ENCODE measurements around the gene WWOX. TPM values are rescaled to one million over a fixed set of nuclear protein-coding genes. Genes with fewer than 3 reads are reported as not detected.
"Not testable (repeated sequence)": the region's sequence is repeated elsewhere in the genome, so short reads cannot be mapped to it uniquely, and the experiment has no call there.

The WWOX gene
- total and polyA plus RNA-seq, 2 experiments from 2014 or later, result 22.1 to 123 TPM

DNA sequence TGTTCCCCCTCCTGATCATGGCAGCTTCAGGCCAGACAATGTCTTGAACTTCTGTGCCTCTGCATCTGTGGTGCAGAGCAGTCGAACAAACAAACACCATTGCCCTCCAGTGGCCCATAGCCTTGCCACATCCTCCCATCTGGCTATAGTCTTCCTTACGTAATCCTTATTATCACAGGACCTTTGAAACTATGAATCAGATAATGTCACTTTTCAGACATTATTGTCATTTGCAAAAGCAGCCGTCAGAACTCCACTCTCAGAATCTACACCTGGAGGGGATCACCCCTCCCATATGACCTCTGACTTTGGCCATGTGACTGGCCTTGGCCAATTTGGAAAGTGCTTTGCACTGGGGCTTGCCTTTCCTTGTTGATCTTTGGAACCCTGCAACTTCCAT lies 1113.8 kb downstream of the WWOX start:
- H3K27me3 ChIP-seq, result no peaks in the 10 kb centered on the region
- no peak for DNase-seq (ENCODE audit: low read depth in 1 of 2, low spot score in 1 of 2)
- H3K4me3 ChIP-seq, result no peak overlapping the region
- no peaks in the 10 kb centered on the region for H3K4me1 ChIP-seq (ENCODE audit: low read depth)
- no peak for TF ChIP-seq CTCF (IDR thresholded peaks at IDR 0.05; ENCODE audit: low read depth, low read length)
- no peaks in the 10 kb centered on the region for H3K9me3 ChIP-seq (ENCODE audit: low read depth)
- no peak overlapping the region for H3K27ac ChIP-seq
- no peaks in the 10 kb centered on the region for H3K36me3 ChIP-seq

DNA sequence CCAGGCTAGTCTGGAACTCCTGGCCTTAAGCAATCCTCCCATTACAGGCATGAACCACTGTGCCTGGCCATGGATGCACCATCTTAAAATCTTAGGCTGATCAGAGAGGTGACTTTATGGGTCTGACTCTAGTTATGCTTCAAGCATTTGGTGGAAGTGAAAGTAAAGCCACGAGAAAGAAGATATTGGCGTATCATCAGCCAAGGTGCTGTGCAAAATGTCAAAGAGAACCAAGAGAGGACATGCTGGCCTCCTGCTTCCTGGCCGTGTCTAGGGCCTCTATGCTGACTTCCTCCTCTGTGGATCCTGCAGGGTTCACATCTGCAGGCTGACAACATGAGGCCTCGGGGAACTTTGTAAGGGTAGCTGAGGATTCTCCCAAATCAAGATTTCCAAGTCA lies 1115.8 kb downstream of the WWOX start:
- H3K4me1 ChIP-seq (ENCODE audit: low read depth), result no peaks in the 10 kb centered on the region
- H3K27me3 ChIP-seq, result no peaks in the 10 kb centered on the region
- H3K27ac ChIP-seq, result no peak overlapping the region
- H3K4me3 ChIP-seq, result no peak overlapping the region
- DNase-seq (ENCODE audit: low read depth in 1 of 2, low spot score in 1 of 2), result no peak
- H3K9me3 ChIP-seq (ENCODE audit: low read depth), result no peaks in the 10 kb centered on the region
- TF ChIP-seq CTCF (IDR thresholded peaks at IDR 0.05; ENCODE audit: low read depth, low read length), result no peak
- no peaks in the 10 kb centered on the region for H3K36me3 ChIP-seq

- TF ChIP-seq CTCF (IDR thresholded peaks at IDR 0.05; ENCODE audit: low read depth, low read length), result no peak
- no peak overlapping the region for H3K4me3 ChIP-seq
- no peaks in the 10 kb centered on the region for H3K9me3 ChIP-seq (ENCODE audit: low read depth)
- H3K4me1 ChIP-seq (ENCODE audit: low read depth), result no peaks in the 10 kb centered on the region
- H3K27me3 ChIP-seq, result no peaks in the 10 kb centered on the region
- H3K27ac ChIP-seq, result no peak overlapping the region
- H3K36me3 ChIP-seq, result no peaks in the 10 kb centered on the region
- no peak for DNase-seq (ENCODE audit: low read depth in 1 of 2, low spot score in 1 of 2)
These were observed 1118.0 kb downstream of the WWOX start for GRCh38 chr16:79217375-79218011.

GRCh38 chr16:79218351-79218750 lies 1118.9 kb downstream of the WWOX start:
- no peaks in the 10 kb centered on the region for H3K4me1 ChIP-seq (ENCODE audit: low read depth)
- H3K4me3 ChIP-seq, result no peak overlapping the region
- H3K27me3 ChIP-seq, result no peaks in the 10 kb centered on the region
- H3K9me3 ChIP-seq (ENCODE audit: low read depth), result no peaks in the 10 kb centered on the region
- no peak overlapping the region for H3K27ac ChIP-seq
- no peaks in the 10 kb centered on the region for H3K36me3 ChIP-seq
- TF ChIP-seq CTCF (IDR thresholded peaks at IDR 0.05; ENCODE audit: low read depth, low read length), result no peak
- no peak for DNase-seq (ENCODE audit: low read depth in 1 of 2, low spot score in 1 of 2)

- not testable (repeated sequence) for H3K9me3 ChIP-seq (ENCODE audit: low read depth); DNase-seq (ENCODE audit: low read depth in 1 of 2, low spot score in 1 of 2)
These were observed 1126.5 kb downstream of the WWOX start for GRCh38 chr16:79225994-79226393.

GRCh38 chr16:79229361-79229760 lies 1129.9 kb downstream of the WWOX start:
- Histone ChIP-seq H3K4me3 (no peak overlapping the region), H3K36me3 (no peaks in the 10 kb centered on the region), H3K9me3 (ENCODE audit: low read depth) (no peaks in the 10 kb centered on the region), H3K4me1 (ENCODE audit: low read depth) (no peaks in the 10 kb centered on the region), H3K27me3 (no peaks in the 10 kb centered on the region), H3K27ac (no peak overlapping the region)
- TF ChIP-seq CTCF (IDR thresholded peaks at IDR 0.05; ENCODE audit: low read depth, low read length), result no peak
- DNase-seq (ENCODE audit: low read depth in 1 of 2, low spot score in 1 of 2), result no peak

More at GRCh38 chr16:79225994-79226393, 1126.5 kb downstream of the WWOX start:
- not testable (repeated sequence) for H3K27me3 ChIP-seq; H3K36me3 ChIP-seq; H3K4me3 ChIP-seq; H3K27ac ChIP-seq; H3K4me1 ChIP-seq (ENCODE audit: low read depth)

DNA sequence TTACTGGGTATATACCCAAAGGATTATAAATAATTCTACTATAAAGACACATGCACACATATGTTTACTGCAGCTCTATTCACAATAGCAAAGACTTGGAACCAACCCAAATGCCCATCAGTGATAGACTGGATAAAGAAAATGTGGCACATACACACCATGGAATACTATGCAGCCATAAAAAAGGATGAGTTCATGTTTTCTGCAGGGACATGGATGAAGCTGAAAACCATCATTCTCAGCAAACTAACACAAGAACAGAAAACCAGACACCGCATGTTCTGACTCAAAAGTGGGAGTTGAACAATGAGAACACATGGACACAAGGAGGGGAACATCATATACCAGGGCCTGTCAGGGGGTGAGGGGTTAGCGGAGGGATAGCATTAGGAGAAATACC lies 1146.2 kb downstream of the WWOX start:
- not testable (repeated sequence) for H3K4me3 ChIP-seq; H3K4me1 ChIP-seq (ENCODE audit: low read depth); H3K36me3 ChIP-seq; H3K27me3 ChIP-seq; H3K9me3 ChIP-seq (ENCODE audit: low read depth); H3K27ac ChIP-seq; DNase-seq (ENCODE audit: low read depth in 1 of 2, low spot score in 1 of 2)
